GM06990 (cell line): ENCODE measurements around the gene CMC1.

ENCODE experiments used
- DNase-seq: peaks from one replicate; pipeline ENCODE4 v3.0.0-alpha.2; 2011; ENCODE audit not compliant: insufficient read length; ENCODE audit errors: extremely low read depth
- H3K27me3 ChIP-seq: replicated peaks from 2 replicates; pipeline ENCODE4 v1.6.0; 2011; ENCODE audit warnings: low read length; ENCODE audit not compliant: control insufficient read depth, insufficient read depth
- H3K36me3 ChIP-seq: 2 replicates; pipeline ENCODE4 v1.5.1; 2011; ENCODE audit warnings: low read length; ENCODE audit not compliant: control insufficient read depth, insufficient read depth
- H3K4me3 ChIP-seq: replicated peaks from 2 replicates; pipeline ENCODE4 v1.5.1; 2011; ENCODE audit warnings: low read depth, mild to moderate bottlenecking, control low read depth, low read length
- CTCF ChIP-seq: IDR thresholded peaks from 2 replicates; pipeline ENCODE4 v1.5.1; 2011; ENCODE audit warnings: low read length, control low read depth, mild to moderate bottlenecking, inconsistent platforms; ENCODE audit not compliant: insufficient read depth, poor library complexity, severe bottlenecking

Gene CMC1

GRCh38 chr3:28239108-28239507, 2.3 kb upstream of the CMC1 start:
- Histone ChIP-seq H3K27me3 (no peaks in the 10 kb centered on the region), H3K4me3 (no peak overlapping the region), H3K36me3 (no peaks in the 10 kb centered on the region)
- TF ChIP-seq CTCF = no peak
- DNase-seq = no peak

GRCh38 chr3:28240441-28240840, 978 bp upstream of the CMC1 start:
- Histone ChIP-seq H3K27me3 (no peaks in the 10 kb centered on the region), H3K36me3 (no peaks in the 10 kb centered on the region), H3K4me3 (no peak overlapping the region)
- no peak for DNase-seq
- no peak for TF ChIP-seq CTCF

GRCh38 chr3:28242519-28242918, 1.1 kb downstream of the CMC1 start:
- no peak for DNase-seq
- Histone ChIP-seq H3K4me3 (peak overlapping the region; percentile 95), H3K27me3 (no peaks in the 10 kb centered on the region), H3K36me3 (no peaks in the 10 kb centered on the region)
- no peak for TF ChIP-seq CTCF

- no peak overlapping the region for H3K4me3 ChIP-seq
- no peaks in the 10 kb centered on the region for H3K36me3 ChIP-seq
- DNase-seq = no peak
- H3K27me3 ChIP-seq = no peaks in the 10 kb centered on the region
- no peak for TF ChIP-seq CTCF
Measured at GRCh38 chr3:28243424-28244106, 2.1 kb downstream of the CMC1 start.

GRCh38 chr3:28244491-28244890, 3.1 kb downstream of the CMC1 start:
- no peaks in the 10 kb centered on the region for H3K27me3 ChIP-seq
- no peak for TF ChIP-seq CTCF
- H3K36me3 ChIP-seq = no peaks in the 10 kb centered on the region
- no peak for DNase-seq
- H3K4me3 ChIP-seq = no peak overlapping the region

- Histone ChIP-seq H3K27me3 (no peaks in the 10 kb centered on the region), H3K36me3 (no peaks in the 10 kb centered on the region; the same call in 1 of the 2 replicates), H3K4me3 (no peak overlapping the region)
- no peak for DNase-seq
- TF ChIP-seq CTCF = no peak
Measured at GRCh38 chr3:28247286-28247685, 5.9 kb downstream of the CMC1 start.
